ENCODE results near the gene CPNE5. TPM values are rescaled to one million over a fixed set of nuclear protein-coding genes. Genes with fewer than 3 reads are reported as not detected.

CPNE5 gene
- total and polyA plus RNA-seq, 2 experiments from 2014 or later, result 0.30 to 1.2 TPM

DNA sequence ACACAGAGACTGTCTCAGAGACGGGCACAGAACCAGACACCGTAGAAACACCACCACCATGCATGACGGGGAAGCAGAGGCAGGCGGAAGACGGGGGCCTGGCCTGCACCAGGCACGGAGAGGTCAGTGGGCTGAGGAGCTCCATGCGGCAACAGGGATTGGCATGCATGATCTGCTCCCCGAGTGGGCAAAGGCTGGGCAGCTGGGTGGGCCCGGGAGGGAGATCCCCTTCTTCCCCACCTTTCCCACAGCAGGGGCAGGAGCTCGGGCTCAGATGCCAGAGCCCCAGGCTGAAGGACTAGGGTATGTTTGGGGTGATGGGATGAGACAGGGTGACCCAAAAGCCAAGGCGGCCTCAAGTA lies 98.4 kb downstream of the CPNE5 start:
- 93% methylated on average over 11 of the region's 11 CpGs for WGBS (ENCODE audit: low lambda C conversion rate, missing lambda C conversion rate)
- Histone ChIP-seq H2AFZ (no peak overlapping the region), H3K27me3 (no peaks in the 10 kb centered on the region), H3K36me3 (replicated peaks; ENCODE audit: insufficient read depth, low read depth) (no peaks in the 10 kb centered on the region), H3K9me2 (replicated peaks; ENCODE audit: insufficient read depth) (no peaks in the 10 kb centered on the region), H3K4me3 (no peak overlapping the region), H3K27ac (no peak overlapping the region), H3K79me2 (no peaks in the 10 kb centered on the region), H3K9me3 (ENCODE audit: low read depth) (no peaks in the 10 kb centered on the region), H3K4me2 (no peak overlapping the region), H3K4me1 (ENCODE audit: insufficient read depth) (peaks cover 18% of the 10 kb centered on the region), H4K20me1 (ENCODE audit: insufficient read depth, poor library complexity, severe bottlenecking) (no peaks in the 10 kb centered on the region)
- DNase-seq (ENCODE audit: low spot score), result no peak
- TF ChIP-seq, protein P1, sequence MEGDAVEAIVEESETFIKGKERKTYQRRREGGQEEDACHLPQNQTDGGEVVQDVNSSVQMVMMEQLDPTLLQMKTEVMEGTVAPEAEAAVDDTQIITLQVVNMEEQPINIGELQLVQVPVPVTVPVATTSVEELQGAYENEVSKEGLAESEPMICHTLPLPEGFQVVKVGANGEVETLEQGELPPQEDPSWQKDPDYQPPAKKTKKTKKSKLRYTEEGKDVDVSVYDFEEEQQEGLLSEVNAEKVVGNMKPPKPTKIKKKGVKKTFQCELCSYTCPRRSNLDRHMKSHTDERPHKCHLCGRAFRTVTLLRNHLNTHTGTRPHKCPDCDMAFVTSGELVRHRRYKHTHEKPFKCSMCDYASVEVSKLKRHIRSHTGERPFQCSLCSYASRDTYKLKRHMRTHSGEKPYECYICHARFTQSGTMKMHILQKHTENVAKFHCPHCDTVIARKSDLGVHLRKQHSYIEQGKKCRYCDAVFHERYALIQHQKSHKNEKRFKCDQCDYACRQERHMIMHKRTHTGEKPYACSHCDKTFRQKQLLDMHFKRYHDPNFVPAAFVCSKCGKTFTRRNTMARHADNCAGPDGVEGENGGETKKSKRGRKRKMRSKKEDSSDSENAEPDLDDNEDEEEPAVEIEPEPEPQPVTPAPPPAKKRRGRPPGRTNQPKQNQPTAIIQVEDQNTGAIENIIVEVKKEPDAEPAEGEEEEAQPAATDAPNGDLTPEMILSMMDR (IDR thresholded peaks at IDR 0.05; ENCODE audit: poor library complexity), result no peak
- no peak for TF ChIP-seq EZH2phosphoT487 (IDR thresholded peaks at IDR 0.05; ENCODE audit: low read depth, severe bottlenecking, unreplicated experiment)
- no peak for TF ChIP-seq EZH2 (IDR thresholded peaks at IDR 0.05; ENCODE audit: borderline replicate concordance)

DNA sequence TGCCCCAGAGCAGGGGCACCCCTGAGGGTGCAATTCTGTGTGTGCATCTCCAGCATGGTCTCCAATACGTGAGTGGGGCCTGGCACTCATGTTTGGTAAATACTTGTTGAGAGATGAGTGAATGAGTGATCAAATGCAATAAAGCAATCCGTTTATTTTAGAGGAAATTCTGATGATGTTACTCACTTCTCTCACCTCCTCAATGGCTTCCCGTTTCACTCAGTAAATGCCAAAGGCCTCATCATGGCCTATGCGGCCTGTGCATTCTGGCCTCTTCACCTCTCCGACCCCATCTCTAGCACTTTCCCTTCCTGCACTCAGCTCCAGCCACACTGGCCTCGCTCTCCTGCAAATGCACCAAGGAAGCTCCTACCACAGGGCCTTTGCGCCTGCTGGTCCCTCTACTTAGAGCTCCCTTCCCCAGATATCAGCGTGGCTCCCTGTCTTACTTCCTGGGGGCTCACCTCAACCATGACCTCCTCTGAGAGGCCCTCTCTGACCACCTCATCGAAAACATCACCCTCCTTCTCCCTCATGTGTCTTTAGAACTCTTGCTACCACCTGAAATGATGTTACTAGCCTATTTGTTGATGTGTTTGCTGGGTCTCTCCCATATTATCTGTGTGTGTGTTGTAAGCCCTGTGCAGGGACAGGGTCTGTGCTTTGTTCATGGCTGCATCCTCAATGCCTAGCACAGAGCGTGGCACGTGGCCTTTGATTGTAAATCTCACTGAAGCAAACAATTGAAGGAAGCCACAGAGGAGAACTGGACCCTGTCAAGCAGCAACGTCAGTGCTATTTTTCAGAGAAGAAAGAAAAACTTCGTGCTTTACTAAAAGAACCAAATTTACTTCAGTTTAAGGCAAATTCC lies 99.1 kb downstream of the CPNE5 start:
- DNase-seq (ENCODE audit: low spot score), result no peak
- no peak overlapping the region for H3K4me2 ChIP-seq
- H3K4me3 ChIP-seq, result no peak overlapping the region
- no peaks in the 10 kb centered on the region for H3K27me3 ChIP-seq
- no peaks in the 10 kb centered on the region for H3K79me2 ChIP-seq
- H3K36me3 ChIP-seq (replicated peaks; ENCODE audit: insufficient read depth, low read depth), result no peaks in the 10 kb centered on the region
- H3K27ac ChIP-seq, result no peak overlapping the region
- TF ChIP-seq EZH2phosphoT487 (IDR thresholded peaks at IDR 0.05; ENCODE audit: low read depth, severe bottlenecking, unreplicated experiment), result no peak
- no peak for TF ChIP-seq EZH2 (IDR thresholded peaks at IDR 0.05; ENCODE audit: borderline replicate concordance)
- TF ChIP-seq, protein P1 (IDR thresholded peaks at IDR 0.05; ENCODE audit: poor library complexity), result no peak
- WGBS (ENCODE audit: low lambda C conversion rate, missing lambda C conversion rate), result 87% methylated on average over 13 of the region's 13 CpGs
- H2AFZ ChIP-seq, result no peak overlapping the region
- no peaks in the 10 kb centered on the region for H3K9me3 ChIP-seq (ENCODE audit: low read depth)
- H4K20me1 ChIP-seq (ENCODE audit: insufficient read depth, poor library complexity, severe bottlenecking), result no peaks in the 10 kb centered on the region
- H3K9me2 ChIP-seq (replicated peaks; ENCODE audit: insufficient read depth), result no peaks in the 10 kb centered on the region
- peaks cover 18% of the 10 kb centered on the region for H3K4me1 ChIP-seq (ENCODE audit: insufficient read depth)

DNA sequence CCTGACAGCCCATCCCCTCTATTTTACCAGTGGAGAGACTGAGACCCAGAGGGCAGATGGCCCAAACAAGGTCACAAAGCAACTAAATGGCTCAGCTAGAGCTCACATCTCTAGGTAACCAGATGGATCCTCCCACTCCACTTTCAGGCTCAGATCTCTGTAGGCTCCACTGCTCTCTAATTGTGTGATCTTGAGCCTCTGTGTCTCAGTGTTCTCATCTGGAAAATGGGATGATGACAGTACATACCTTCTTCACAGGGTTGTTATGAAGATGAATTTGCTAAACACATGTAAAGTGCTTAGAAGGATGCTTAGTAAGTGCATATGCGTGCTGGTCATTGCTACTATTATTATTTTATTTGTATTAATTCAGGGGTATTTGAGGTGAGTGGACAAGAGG lies 101.1 kb downstream of the CPNE5 start:
- H3K4me2 ChIP-seq, result no peak overlapping the region
- WGBS (ENCODE audit: low lambda C conversion rate, missing lambda C conversion rate), result 94% methylated on average over 1 of the region's 1 CpG
- no peaks in the 10 kb centered on the region for H4K20me1 ChIP-seq (ENCODE audit: insufficient read depth, poor library complexity, severe bottlenecking)
- H3K4me1 ChIP-seq (ENCODE audit: insufficient read depth), result peaks cover 8% of the 10 kb centered on the region
- H3K9me3 ChIP-seq (ENCODE audit: low read depth), result no peaks in the 10 kb centered on the region
- H3K4me3 ChIP-seq, result no peak overlapping the region
- DNase-seq (ENCODE audit: low spot score), result no peak
- H3K27me3 ChIP-seq, result no peaks in the 10 kb centered on the region
- H2AFZ ChIP-seq, result no peak overlapping the region
- no peaks in the 10 kb centered on the region for H3K79me2 ChIP-seq
- H3K27ac ChIP-seq, result no peak overlapping the region
- H3K9me2 ChIP-seq (replicated peaks; ENCODE audit: insufficient read depth), result no peaks in the 10 kb centered on the region
- TF ChIP-seq EZH2 (IDR thresholded peaks at IDR 0.05; ENCODE audit: borderline replicate concordance), result no peak
- TF ChIP-seq, protein P1 (IDR thresholded peaks at IDR 0.05; ENCODE audit: poor library complexity), result no peak
- TF ChIP-seq EZH2phosphoT487 (IDR thresholded peaks at IDR 0.05; ENCODE audit: low read depth, severe bottlenecking, unreplicated experiment), result no peak
- H3K36me3 ChIP-seq (replicated peaks; ENCODE audit: insufficient read depth, low read depth), result no peaks in the 10 kb centered on the region
